HPDE6-E6E7 (cell line): ENCODE results near the gene DMXL1.
"Not testable (repeated sequence)": the region's sequence is repeated elsewhere in the genome, so short reads cannot be mapped to it uniquely, and the experiment has no call there.

ENCODE experiments used
- DNase-seq: peaks from one replicate; pipeline ENCODE4 v3.0.0; 2011; ENCODE audit warnings: missing footprints; ENCODE audit errors: extremely low spot score

Gene DMXL1

GRCh38 chr5:119129770-119130169, 58.9 kb downstream of the DMXL1 start:
- DNase-seq, result no peak

GRCh38 chr5:119131530-119132304, 60.8 kb downstream of the DMXL1 start:
- no peak for DNase-seq

DNA sequence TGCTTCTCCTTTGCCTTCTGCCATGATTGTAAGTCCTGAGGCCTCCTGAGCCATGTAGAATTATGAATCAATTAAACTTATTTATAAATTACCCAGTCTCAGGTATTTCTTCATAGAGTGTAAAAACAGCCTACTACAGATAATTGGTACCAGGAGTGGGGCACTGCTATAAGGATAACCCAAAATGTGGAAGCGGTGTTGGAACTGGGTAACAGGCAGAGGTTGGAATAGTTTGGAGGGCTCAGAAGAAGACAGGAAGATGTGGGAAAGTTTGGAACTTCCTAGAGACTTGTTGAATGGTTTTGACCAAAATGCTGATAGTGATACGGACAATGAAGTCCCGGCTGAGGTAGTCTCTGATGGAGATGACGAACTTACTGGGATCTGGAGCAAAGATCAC, 64.9 kb downstream of the DMXL1 start:
- DNase-seq, result not testable (repeated sequence)

GRCh38 chr5:119136666-119137318, 65.9 kb downstream of the DMXL1 start:
- DNase-seq, result no peak

DNA sequence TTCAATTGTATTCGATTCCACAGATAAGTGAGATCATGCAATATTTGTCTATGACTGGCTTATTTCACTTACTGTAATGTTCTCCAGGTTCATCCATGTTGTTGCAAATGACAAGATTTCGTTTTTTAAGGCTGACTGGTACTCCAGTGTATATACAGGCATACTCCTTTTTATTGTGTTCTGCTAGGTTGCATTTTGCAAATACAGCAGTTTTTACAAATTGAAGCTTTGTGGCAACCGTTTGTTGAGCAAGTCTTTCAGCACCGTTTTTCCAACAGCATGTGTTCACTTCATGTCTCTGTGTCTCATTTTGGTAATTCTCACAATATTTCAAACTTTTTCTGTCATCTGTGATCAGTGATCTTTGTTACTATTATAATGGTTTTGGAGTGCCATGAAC, 82.7 kb downstream of the DMXL1 start:
- no peak for DNase-seq

DNA sequence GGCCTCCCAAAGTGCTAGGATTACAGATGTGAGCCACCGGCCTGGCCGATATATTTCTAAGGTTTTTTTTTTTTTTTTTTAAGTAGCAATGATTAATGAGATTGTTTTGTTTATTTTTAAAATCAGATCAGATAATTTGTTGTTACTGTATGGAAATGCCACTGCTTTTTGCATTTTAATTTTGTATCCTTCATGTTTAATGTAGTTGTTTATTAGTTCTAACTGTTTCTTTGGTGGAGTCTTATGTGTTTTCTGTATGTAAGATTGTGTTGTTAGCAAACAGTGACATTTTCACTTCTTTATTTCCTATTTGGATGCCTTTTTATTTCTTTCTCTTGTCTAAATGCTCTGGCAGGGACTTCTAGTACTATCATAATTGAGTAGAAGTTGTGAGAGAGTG, 87.3 kb downstream of the DMXL1 start:
- DNase-seq, result no peak

- DNase-seq, result no peak
Observed at GRCh38 chr5:119161430-119161829, 90.5 kb downstream of the DMXL1 start.

- no peak for DNase-seq
Observed at GRCh38 chr5:119166026-119166425, 95.1 kb downstream of the DMXL1 start.

- DNase-seq, result no peak
Observed at GRCh38 chr5:119168401-119168800, 97.5 kb downstream of the DMXL1 start.

- no peak for DNase-seq
Observed at GRCh38 chr5:119171686-119172085, 100.8 kb downstream of the DMXL1 start.

DNA sequence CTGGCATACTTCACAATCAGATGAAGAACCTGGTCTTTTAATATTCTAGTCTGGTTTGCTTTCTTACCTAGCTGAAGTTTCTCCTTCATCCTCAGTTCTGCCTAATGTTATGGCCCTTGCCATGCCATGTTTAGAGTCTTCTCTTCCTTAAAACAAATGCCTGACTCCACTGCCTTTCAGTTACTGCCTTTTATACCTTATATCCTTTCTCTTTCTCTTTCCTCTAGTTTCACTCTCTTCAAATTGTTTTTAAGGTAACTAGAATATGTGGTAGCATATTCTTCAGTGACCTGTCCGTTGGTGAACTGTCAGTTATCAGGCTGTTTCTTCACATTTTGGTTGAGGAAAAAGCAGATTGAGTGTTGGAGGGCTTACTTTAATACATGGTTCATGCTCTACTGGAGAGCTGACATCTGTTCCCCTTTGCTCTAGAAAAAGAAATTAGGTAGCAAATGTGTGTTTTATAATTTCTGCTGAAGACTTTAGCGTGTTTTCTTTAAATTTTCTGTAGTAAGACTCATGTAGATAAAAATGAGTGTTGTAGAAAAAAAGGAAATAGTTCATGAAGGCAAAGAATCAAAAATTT, 103.8 kb downstream of the DMXL1 start:
- no peak for DNase-seq

DNA sequence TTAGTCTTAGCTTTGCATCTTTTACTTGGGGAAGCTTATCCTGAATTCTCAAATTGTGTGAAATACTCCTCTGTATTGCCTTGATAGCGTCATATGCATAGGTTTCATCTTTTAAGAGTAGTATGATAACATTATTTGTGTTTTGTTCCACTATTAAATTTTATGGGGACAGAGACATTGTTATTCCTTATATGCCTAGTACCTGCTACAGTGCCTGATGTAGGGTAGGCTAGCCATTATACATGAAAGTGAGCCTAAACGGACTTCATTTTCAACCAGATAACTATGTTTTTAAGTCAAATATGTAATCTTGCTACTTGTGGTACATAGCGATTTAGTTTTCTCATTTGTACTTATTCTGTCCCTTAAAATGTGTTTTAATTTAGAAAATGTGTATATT, 105.9 kb downstream of the DMXL1 start:
- no peak for DNase-seq

DNA sequence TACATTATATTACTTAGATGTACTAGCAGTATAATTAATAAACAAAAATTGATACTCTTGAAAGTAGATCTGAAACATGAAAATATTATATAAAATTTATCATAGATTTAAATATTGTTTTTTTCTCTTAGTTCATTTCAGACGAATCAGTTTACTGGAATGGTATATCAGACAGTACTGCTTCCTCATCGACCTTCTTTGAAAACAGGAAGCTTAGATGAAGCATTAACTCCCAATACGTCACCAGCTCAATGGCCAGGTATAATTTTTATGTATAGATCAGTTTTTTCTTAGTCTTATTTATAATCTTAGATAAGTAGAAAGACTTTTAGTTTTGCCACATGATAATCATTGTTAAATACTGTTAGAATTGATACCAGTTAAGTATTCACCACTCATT, 106.3 kb downstream of the DMXL1 start:
- DNase-seq, result no peak

GRCh38 chr5:119178435-119178834, 107.5 kb downstream of the DMXL1 start:
- DNase-seq, result no peak

DNA sequence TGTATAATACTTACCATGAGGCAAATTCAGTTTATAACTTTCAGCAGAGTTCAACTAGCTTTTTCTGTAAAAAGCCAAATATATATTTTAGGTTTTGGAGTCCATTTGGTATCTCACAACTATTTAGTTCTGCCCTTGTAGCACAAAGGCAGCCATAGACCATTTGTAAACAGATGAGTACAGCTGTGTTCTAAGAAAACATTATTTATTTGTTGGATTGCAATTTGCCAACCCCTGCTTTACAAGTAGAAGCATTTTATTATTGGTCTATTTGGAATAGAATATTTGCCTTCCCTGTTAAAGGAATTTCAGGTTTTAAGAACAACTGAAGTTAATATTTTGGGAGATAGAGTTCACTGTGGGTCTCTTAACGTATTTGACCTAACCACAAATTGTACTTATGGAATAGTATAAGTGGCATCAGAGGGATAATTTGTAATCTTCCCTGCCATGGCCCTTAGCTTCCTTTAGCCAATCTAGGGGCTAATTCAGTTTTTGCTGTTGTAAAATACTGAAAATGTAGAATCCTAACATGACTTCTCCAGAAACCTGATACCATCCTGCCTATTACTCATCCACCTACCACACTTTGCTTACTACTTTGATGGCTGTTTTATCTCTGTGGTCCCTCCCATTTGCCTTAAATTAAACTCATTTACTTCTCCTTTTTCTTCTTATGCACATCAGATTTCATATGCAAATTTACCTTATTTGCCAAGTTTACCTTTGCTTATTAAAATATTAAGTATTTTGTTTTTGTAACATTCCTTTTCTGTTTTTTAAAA, 109.2 kb downstream of the DMXL1 start:
- DNase-seq, result peak; percentile 11

DNA sequence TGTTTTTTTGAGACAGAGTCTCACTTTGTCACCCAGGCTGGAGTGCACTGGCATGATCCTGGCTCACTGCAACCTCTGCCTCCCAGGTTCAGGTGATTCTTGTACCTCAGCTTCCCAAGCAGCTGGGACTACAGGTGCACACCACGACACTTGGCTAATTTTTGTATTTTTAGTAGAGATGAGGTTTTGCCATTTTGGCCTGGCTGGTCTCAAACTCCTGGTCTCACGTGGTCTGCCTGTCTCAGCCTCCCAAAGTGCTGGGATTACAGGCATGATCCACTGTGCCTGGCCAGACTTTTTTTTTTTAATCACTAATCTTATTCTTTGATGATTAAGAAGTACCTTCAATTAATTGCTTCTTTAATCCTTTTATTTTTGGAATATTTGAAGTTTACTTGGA, 114.6 kb downstream of the DMXL1 start:
- not testable (repeated sequence) for DNase-seq

- no peak for DNase-seq
Observed at GRCh38 chr5:119187776-119188529, 117.1 kb downstream of the DMXL1 start.

DNA sequence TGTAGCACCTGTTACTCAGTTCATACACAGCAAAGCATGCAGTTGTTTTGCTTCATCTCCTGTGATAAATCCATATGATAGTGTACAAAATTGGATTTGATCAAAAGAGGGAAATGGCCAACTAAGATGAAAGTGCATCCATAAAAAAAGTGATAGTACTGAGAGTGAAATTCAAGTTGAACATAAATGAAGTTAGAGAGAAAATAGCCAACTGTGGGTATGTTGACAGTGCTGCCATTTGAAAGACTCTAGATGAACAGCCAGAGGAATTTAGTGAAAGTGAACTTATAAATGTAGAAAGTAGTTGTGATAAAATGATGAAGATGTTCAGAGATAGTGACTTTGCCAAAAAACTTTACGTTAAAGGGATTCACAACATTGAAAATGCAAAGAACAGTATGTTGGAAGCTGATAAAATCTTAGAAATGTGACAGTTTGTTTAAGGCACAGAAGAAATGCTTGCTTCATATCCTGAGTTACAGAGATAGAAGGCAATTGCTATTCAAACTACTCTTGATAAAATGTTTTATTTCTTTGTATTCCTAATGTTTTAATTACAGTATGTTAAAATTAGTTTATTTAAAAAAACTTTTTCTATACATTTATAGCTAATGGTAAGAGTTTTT, 119.7 kb downstream of the DMXL1 start:
- no peak for DNase-seq

DNA sequence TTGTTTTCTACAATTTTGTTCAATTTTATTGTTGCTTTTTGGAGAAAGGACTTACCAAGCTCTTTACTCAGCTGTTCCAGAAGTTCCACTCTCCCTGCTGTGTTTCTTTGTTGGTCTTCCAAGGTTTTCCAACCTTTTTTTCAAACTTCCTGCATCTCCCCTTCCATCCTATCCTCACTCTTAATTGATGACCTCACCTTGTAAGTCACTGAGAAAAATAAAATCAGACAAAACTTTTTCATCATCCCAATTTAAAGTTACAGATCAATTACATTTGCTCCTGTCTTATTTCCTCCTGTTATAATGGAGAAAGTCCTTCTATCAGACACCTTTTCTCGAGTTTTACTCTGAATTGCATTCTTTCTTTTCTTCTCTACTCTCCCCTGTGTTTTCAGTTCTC, 121.1 kb downstream of the DMXL1 start:
- DNase-seq, result no peak

DNA sequence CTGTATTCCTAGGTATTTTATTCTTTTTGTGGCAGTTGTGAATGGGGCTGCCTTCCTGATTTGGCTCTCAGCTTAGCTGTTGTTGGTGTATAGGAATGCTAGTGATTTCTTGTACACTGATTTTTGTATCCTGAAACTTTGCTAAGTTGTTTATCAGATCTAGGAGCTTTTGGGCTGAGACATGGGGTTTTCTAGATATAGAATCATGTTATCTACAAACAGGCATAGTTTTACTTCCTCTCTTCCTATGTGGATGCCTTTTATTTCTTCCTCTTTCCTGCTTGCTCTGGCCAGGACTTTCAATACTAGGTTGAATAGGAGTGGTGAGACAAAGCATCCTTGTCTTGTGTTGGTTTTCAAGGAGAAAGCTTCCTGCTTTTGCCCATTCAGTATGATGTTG, 129.9 kb downstream of the DMXL1 start:
- no peak for DNase-seq

- no peak for DNase-seq
Observed at GRCh38 chr5:119207105-119207504, 136.2 kb downstream of the DMXL1 start.
